Esophagus squamous epithelium (tissue), 4 donors: ENCODE data around the gene MICAL3.

ENCODE experiments used
- CTCF ChIP-seq, 6 experiments: fragments of 450-650 bp in 4 of 6; fragments of 200-600 bp in 2 of 6; sonication (generic) in 2 of 6; IDR thresholded peaks; one replicate each; pipeline ENCODE4 v1.5.1; 2016 to 2019; ENCODE audit warnings: antibody characterized with exemption in 6 of 6, mild to moderate bottlenecking in 4 of 6, moderate library complexity in 4 of 6
- POLR2A ChIP-seq, 4 donors: fragments of 450-650 bp; IDR thresholded peaks; one replicate each; pipeline ENCODE4 v1.6.1; 2017; ENCODE audit warnings: antibody characterized with exemption in 4 of 4, mild to moderate bottlenecking in 4 of 4, moderate library complexity in 3 of 4

GRCh38 chr22:17872471-17872870, 151.9 kb downstream of the MICAL3 start:
- TF ChIP-seq CTCF (IDR thresholded peaks at IDR 0.05) = no peak
- no peak for TF ChIP-seq POLR2A (IDR thresholded peaks at IDR 0.05)
